Ectodermal cell (in vitro differentiated cells): ENCODE data around the gene PNPLA8.
"Not testable (repeated sequence)": the region's sequence is repeated elsewhere in the genome, so short reads cannot be mapped to it uniquely, and the experiment has no call there.

ENCODE experiments used
- H3K27ac ChIP-seq: 2 replicates; pipeline ENCODE4 v1.7.0; 2013; ENCODE audit warnings: mild to moderate bottlenecking, low read depth, low read length; ENCODE audit not compliant: insufficient read depth, poor library complexity, severe bottlenecking
- H3K27me3 ChIP-seq: 2 replicates; pipeline ENCODE4 v1.7.0; 2013; ENCODE audit warnings: mild to moderate bottlenecking, low read length; ENCODE audit not compliant: insufficient read depth, control insufficient read depth, poor library complexity, severe bottlenecking
- H3K36me3 ChIP-seq: one replicate; pipeline ENCODE4 v1.7.0; 2013; ENCODE audit warnings: low read length; ENCODE audit not compliant: control insufficient read depth, insufficient read depth
- H3K4me1 ChIP-seq: one replicate; pipeline ENCODE4 v1.7.0; 2013; ENCODE audit warnings: low read length; ENCODE audit not compliant: control insufficient read depth, insufficient read depth
- H3K4me3 ChIP-seq: 2 replicates; pipeline ENCODE4 v1.7.0; 2013; ENCODE audit warnings: low read depth, low read length, control low read depth; ENCODE audit not compliant: insufficient read depth
- H3K9me3 ChIP-seq: 2 replicates; pipeline ENCODE4 v1.7.0; 2013; ENCODE audit warnings: mild to moderate bottlenecking, low read length, moderate library complexity; ENCODE audit not compliant: control insufficient read depth
- WGBS, 2 experiments: methylation state at CpG; one replicate each; pipeline ENCODE4 v1.1.7; 2013; ENCODE audit warnings: missing lambda C conversion rate in 2 of 2; 5-methylcytosine and 5-hydroxymethylcytosine counted together

PNPLA8 gene

GRCh38 chr7:108480311-108480710 is 45.6 kb downstream of the PNPLA8 start:
- Histone ChIP-seq H3K27me3 (no peaks in the 10 kb centered on the region), H3K4me1 (no peaks in the 10 kb centered on the region), H3K27ac (no peak overlapping the region), H3K9me3 (no peaks in the 10 kb centered on the region), H3K36me3 (no peaks in the 10 kb centered on the region), H3K4me3 (no peak overlapping the region)
- WGBS, 2 experiments: 97% methylated on average over 5 of the region's 5 CpGs

DNA sequence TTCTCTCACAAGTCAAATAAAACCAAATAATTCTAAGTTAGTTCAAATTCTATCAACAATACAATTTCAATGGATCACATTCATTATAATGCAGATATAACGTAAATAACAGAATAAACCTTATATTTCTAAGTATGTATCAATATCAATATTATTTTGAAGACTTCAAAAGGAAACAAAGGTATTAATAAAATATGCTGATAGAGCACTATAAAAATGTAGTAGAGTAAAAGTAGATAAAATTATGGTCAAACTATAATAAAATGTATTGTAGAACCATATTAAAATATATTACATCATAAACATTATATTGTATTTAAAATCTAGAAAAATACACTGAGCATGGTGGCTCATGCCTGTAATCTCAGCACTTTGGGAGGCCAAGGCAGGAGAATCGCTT is 46.2 kb downstream of the PNPLA8 start:
- H3K4me3 ChIP-seq: no peak overlapping the region
- H3K27me3 ChIP-seq: no peaks in the 10 kb centered on the region
- H3K9me3 ChIP-seq: no peaks in the 10 kb centered on the region
- 90 to 94% methylated on average over 1 of the region's 2 CpGs for WGBS, 2 experiments
- no peaks in the 10 kb centered on the region for H3K4me1 ChIP-seq
- H3K27ac ChIP-seq: no peak overlapping the region
- H3K36me3 ChIP-seq: no peaks in the 10 kb centered on the region

GRCh38 chr7:108479118-108479517 is 46.8 kb downstream of the PNPLA8 start:
- H3K36me3 ChIP-seq: no peaks in the 10 kb centered on the region
- WGBS, 2 experiments: 94% methylated on average over 4 of the region's 5 CpGs
- H3K4me1 ChIP-seq: no peaks in the 10 kb centered on the region
- H3K27me3 ChIP-seq: no peaks in the 10 kb centered on the region
- H3K4me3 ChIP-seq: no peak overlapping the region
- H3K27ac ChIP-seq: no peak overlapping the region
- H3K9me3 ChIP-seq: no peaks in the 10 kb centered on the region

DNA sequence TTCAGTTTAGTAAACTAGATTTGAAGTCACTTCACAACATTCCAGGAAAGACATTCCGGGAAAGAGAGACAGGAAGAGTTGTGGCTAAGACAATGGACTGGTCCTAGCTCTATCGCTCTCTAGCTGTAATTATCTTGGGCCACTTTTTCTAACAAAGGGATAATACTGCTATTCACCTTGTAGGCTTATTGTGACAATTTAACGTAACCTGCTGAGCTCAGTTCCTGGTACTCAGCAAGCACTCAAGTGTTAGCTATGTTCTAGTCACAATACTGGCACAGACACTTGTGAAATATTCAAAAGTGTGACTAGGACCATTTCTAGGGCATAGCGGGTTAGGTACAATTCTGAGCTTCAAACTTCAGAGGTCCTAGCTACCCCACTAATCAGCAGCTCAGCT is 57.7 kb downstream of the PNPLA8 start:
- no peak overlapping the region for H3K4me3 ChIP-seq

DNA sequence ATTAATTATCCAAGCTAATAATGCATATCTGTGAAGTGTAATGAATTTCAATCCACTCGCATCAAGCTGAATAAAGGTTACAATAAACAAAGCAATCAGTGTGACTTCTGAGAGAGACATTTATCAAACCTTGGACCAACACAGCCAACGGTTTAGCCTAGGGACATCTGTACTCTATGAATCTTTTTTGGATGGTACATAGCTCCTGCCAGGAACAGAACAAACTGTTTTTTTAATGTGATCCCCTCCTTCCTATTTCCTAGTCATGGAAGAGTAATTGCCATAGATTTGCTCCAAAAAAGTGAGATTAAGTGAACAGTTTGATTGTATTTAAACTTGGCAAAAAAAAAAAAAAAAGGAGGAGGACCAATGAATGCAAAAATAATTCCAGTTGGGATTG is 58.5 kb downstream of the PNPLA8 start:
- H3K9me3 ChIP-seq: no peaks in the 10 kb centered on the region
- no peaks in the 10 kb centered on the region for H3K27me3 ChIP-seq
- H3K36me3 ChIP-seq: no peaks in the 10 kb centered on the region
- H3K27ac ChIP-seq: no peak overlapping the region
- 88 to 97% methylated on average over 2 of the region's 2 CpGs for WGBS, 2 experiments
- H3K4me1 ChIP-seq: no peaks in the 10 kb centered on the region
- no peak overlapping the region for H3K4me3 ChIP-seq

More for the DNA sequence above, 57.7 kb downstream of the PNPLA8 start:
- H3K4me1 ChIP-seq: no peaks in the 10 kb centered on the region
- WGBS, 2 experiments: 53 to 58% methylated on average over 4 of the region's 4 CpGs
- H3K36me3 ChIP-seq: no peaks in the 10 kb centered on the region
- no peak overlapping the region for H3K27ac ChIP-seq
- H3K27me3 ChIP-seq: no peaks in the 10 kb centered on the region
- no peaks in the 10 kb centered on the region for H3K9me3 ChIP-seq

GRCh38 chr7:108466322-108466721 is 59.6 kb downstream of the PNPLA8 start:
- not testable (repeated sequence) for H3K4me3 ChIP-seq, H3K4me1 ChIP-seq, H3K27ac ChIP-seq, H3K9me3 ChIP-seq, H3K27me3 ChIP-seq, H3K36me3 ChIP-seq
- WGBS, 2 experiments: 100% methylated on average over 1 of the region's 2 CpGs

DNA sequence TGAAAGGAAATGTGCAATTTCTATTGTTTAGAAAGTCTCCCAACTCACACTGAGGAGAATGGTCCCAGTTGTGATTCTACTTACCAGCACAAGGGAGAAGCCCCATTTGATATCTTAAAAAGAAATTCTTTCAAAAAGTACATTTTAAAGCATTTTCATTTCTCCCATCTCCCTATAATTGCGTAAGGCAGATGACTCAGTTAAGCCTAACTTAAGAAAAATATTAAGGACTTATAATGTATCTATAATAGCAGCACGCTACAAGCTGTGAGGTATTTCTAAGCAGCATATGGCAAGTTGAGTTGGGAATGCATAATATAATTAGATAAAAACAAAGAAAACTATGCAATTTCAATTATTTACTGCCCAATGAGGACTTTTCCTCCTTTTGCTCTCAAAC is 61.2 kb downstream of the PNPLA8 start:
- Histone ChIP-seq H3K4me3 (no peak overlapping the region), H3K36me3 (no peaks in the 10 kb centered on the region), H3K27ac (no peak overlapping the region), H3K9me3 (no peaks in the 10 kb centered on the region), H3K4me1 (no peaks in the 10 kb centered on the region), H3K27me3 (no peaks in the 10 kb centered on the region)
- WGBS, 2 experiments: 100% methylated on average over 1 of the region's 2 CpGs

GRCh38 chr7:108463613-108464012 is 62.3 kb downstream of the PNPLA8 start:
- Histone ChIP-seq H3K4me1 (no peaks in the 10 kb centered on the region), H3K4me3 (no peak overlapping the region), H3K36me3 (no peaks in the 10 kb centered on the region), H3K9me3 (no peaks in the 10 kb centered on the region), H3K27me3 (no peaks in the 10 kb centered on the region), H3K27ac (no peak overlapping the region)
- WGBS, 2 experiments: 86% methylated on average over 2 of the region's 2 CpGs; no CpG with 5 or more reads in 1 of the 2 experiments

DNA sequence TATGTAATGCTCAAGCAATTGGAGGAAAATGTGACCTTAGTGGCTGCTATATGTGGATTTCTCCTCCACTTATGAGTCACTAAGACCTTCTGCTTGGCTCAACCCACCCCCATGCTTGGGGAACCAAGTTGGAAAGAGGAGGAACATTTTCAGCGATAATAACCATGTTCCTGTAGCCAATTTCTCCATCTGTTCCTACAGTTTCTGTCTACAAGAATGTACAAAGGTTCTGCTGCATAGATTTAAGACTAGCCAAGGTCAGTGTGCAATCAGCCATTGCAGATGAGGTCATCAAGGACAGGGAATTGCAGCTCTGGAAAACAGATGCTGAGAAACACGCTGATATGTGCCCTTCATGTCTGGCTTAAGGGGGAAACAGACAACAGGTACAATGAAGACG is 64.1 kb downstream of the PNPLA8 start:
- H3K27me3 ChIP-seq: peaks cover 17% of the 10 kb centered on the region
- H3K36me3 ChIP-seq: no peaks in the 10 kb centered on the region
- no peak overlapping the region for H3K4me3 ChIP-seq
- no peaks in the 10 kb centered on the region for H3K4me1 ChIP-seq
- H3K9me3 ChIP-seq: no peaks in the 10 kb centered on the region
- H3K27ac ChIP-seq: no peak overlapping the region
- WGBS, 2 experiments: 92 to 93% methylated on average over 3 of the region's 3 CpGs

DNA sequence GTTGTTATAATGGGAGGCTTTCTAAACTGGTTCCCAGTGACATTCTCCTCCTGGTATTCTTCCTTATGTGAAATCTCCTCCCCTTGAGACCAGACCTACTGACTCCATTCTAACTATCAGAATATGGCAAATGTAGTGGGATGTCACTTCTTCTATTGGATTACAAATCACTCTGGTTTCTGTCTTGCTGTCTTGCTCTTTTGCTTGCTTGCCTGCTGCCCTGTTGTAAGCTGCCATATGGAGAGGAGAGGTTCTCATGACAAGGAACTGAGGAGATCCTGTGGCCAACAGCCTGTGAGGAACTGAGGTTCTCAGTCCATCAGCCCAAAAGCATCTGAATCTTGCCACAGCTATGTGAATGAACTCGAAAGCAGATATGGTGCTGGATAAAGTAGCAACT is 65.0 kb downstream of the PNPLA8 start:
- WGBS, 2 experiments: 88 to 98% methylated on average over 1 of the region's 1 CpG
- H3K27ac ChIP-seq: no peak overlapping the region
- H3K9me3 ChIP-seq: no peaks in the 10 kb centered on the region
- no peaks in the 10 kb centered on the region for H3K36me3 ChIP-seq
- peaks cover 22% of the 10 kb centered on the region for H3K27me3 ChIP-seq
- no peak overlapping the region for H3K4me3 ChIP-seq
- H3K4me1 ChIP-seq: no peaks in the 10 kb centered on the region

DNA sequence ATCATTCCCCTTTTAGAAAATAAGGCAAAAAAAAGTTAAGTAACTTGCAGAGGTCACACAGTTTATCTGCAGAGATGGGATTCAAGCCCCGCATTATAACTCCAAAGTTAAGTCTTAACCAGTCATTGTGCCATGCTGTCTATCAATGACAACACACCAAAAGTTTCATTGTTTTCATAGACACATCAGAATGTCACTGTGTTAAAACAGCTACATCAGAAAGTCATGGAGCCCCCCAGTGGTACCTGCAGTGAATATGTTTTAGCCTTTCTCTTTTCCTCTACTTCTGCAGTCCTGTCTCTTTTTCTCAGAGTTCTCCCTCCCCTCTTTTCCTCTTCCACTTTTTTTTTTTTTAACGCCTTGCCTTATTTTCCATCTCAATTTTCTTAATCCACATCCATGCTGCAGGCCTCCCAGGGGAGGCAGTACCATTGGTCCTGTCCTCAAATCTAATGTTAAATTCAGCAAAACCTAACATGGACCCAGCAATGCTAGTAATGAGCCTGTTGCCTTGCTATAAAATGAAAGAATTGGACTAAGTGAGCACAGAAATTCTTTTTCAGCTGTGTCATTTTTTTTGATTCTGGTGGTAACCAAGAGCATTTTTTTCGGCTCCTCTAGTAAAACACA is 65.9 kb downstream of the PNPLA8 start:
- Histone ChIP-seq H3K36me3 (no peaks in the 10 kb centered on the region), H3K27ac (no peak overlapping the region), H3K4me1 (no peaks in the 10 kb centered on the region), H3K27me3 (peaks cover 31% of the 10 kb centered on the region), H3K9me3 (no peaks in the 10 kb centered on the region), H3K4me3 (no peak overlapping the region)
- WGBS, 2 experiments: 63 to 65% methylated on average over 3 of the region's 3 CpGs
